ENCODE measurements around the gene ZNF154.
"Not testable (repeated sequence)": the region's sequence is repeated elsewhere in the genome, so short reads cannot be mapped to it uniquely, and the experiment has no call there.

The ZNF154 gene

DNA sequence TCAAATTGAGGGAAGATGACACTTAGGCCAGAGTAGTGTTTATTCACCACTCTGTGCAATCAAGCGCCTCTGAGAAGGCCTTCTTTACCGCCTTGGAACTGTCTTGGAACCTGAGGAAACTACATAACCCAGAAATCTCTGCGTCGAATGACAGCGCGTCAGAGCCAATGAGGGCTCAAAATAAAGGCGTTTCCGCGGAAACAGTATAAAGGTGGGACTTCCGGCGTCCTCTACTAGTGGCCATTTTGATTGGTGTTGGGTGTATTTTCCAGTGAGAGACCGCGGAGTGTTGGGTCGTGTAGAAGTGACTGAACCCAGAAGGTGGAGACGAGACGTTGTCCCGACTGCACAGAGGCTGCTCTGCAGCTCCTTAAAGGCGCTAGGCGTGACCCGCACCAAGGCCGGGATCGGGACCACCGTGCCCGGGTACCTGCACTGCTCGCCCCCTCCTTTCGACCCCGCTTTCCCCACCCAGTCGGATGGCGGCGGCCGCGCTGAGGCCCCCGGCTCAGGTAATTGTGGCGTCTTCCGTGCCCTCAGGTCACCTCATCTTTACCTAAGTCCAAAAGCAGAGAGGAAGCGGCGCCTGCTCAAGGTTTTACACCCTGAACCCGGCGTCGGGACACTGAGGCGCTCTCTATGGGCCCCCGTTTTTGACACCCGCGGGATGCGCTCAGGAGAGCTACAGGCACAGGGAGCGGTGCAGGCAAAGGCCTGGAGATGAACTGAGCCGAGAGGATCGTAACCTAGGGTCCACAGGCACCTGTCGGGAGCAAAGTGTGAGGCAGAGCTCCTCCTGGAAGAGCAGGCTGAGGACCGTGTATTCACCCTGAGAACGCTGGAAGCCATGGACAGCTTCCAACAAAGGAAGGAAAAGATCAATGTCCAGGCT, 37.8 kb upstream of the ZNF154 start, which contains the start of gene ZNF776:
Gene ZNF776 (plus strand): TSS at position 236 of the 892 bp plus-strand sequence. CDS start 244 bp downstream, at position 480.
- POLR2A ChIA-PET = interaction anchor here (1.0 kb wide), 1 partner anchor 14 kb away, joined by 3 read pairs; no protein-coding TSS in a partner anchor
- peak within 1 kb of the TSS; percentile 99 for H3K4me3 ChIP-seq (ENCODE audit: low read depth, low read length)
- DNase-seq (ENCODE audit: low read depth, low spot score) = peak; percentile 42
- no peak for TF ChIP-seq CTCF (IDR thresholded peaks at IDR 0.05; ENCODE audit: insufficient read depth, low read length, missing control alignments)
- CTCF ChIA-PET = interaction anchor here (1.5 kb wide), 1 partner anchor 9 kb away, joined by 5 read pairs; no protein-coding TSS in a partner anchor

DNA sequence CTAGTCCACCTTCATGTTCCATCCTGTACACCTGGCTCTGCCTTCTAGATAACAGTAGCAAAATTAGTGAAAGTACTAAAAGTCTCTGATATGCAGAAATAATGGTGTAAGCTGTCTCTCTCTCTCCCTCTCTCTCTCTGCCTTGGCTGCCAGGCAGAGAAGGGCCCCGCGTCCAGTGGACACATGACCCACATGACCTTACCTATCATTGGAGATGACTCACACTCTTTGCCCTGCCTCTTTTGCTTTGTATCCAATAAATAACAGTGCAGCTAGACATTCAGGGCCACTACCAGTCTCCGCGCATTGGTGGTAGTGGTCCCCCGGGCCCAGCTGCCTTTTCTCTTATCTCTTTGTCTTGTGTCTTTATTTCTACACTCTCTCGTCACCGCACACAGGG, 29.8 kb upstream of the ZNF154 start:
- CTCF ChIA-PET = interaction anchor here (1.4 to 2.5 kb wide), 4 partner anchors 11 to 417 kb away, joined by 3 to 14 read pairs (median 12); partner anchors contain the start of gene ZNF671
- POLR2A ChIA-PET; H3K4me3 ChIP-seq (ENCODE audit: low read depth, low read length); DNase-seq (ENCODE audit: low read depth, low spot score): not testable (repeated sequence)

DNA sequence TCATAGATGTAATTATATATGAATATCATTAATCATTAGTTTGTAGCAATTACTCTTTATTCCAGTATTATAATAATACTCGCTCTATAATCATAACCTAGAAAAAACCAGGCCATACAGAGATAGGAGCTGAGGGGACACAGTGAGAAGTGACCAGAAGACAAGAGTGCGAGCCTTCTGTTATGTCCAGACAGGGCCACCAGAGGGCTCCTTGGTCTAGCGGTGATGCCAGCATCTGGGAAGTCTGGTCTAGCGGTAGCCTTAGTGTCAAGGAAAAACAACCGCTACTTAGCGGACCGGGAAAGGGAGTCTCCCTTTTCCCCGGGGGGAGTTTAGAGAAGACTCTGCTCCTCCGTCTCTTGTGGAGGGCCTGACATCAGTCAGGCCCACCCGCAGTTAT, 29.3 kb upstream of the ZNF154 start:
- POLR2A ChIA-PET; DNase-seq (ENCODE audit: low read depth, low spot score); H3K4me3 ChIP-seq (ENCODE audit: low read depth, low read length): not testable (repeated sequence)
- CTCF ChIA-PET = interaction anchor here (0.8 to 2.5 kb wide), 5 partner anchors 9 to 417 kb away, joined by 3 to 14 read pairs (median 12); partner anchors contain the start of gene ZNF671
- peak; percentile 7 for TF ChIP-seq CTCF (IDR thresholded peaks at IDR 0.05; ENCODE audit: insufficient read depth, low read length, missing control alignments)

GRCh38 chr19:57720878-57721277, 11.9 kb upstream of the ZNF154 start:
- DNase-seq (ENCODE audit: low read depth, low spot score) = no peak
- ChIA-PET POLR2A (interaction anchor here (0.8 kb wide), 1 partner anchor 12 kb away, joined by 3 read pairs; the partner anchor contains the start of gene ZNF154), CTCF (no interaction called here)
- no peak overlapping the region for H3K4me3 ChIP-seq (ENCODE audit: low read depth, low read length)
- no peak for TF ChIP-seq CTCF (IDR thresholded peaks at IDR 0.05; ENCODE audit: insufficient read depth, low read length, missing control alignments)

DNA sequence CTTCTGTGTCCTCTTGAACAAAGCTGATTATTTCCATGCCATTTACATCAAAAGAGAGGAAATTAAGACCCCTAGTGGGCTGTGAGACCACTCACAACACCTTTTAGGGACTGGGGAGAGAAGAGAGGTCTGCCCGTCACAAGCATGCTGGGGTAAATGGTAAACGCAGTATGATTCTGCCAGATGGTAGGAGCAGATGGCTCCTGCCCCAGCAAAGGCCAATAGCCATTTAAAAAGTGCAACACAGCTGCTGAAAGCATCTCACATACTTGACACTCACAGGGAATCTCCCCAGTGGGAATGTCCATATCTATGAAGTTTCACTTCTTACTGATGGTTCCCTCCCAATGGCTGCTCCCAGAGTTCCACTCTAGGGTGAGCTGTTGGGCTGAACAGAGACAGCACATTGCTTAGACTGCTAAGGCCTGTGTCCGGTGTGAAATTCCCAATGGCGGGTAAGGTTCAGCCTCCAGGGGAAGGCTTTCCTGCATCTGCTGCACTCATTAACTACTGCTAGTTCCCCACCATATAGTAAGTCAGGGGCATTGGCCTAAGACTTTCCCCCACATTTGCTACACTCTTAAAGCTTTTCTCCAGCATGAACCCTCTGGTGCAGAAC, 11.0 kb upstream of the ZNF154 start:
- CTCF ChIA-PET = no interaction called here
- no peak for TF ChIP-seq CTCF (IDR thresholded peaks at IDR 0.05; ENCODE audit: insufficient read depth, low read length, missing control alignments)
- H3K4me3 ChIP-seq (ENCODE audit: low read depth, low read length) = no peak overlapping the region
- POLR2A ChIA-PET = no interaction called here
- no peak for DNase-seq (ENCODE audit: low read depth, low spot score)

- no peak for TF ChIP-seq CTCF (IDR thresholded peaks at IDR 0.05; ENCODE audit: insufficient read depth, low read length, missing control alignments)
- CTCF ChIA-PET = no interaction called here
- POLR2A ChIA-PET = no interaction called here
- no peak for DNase-seq (ENCODE audit: low read depth, low spot score)
- no peak overlapping the region for H3K4me3 ChIP-seq (ENCODE audit: low read depth, low read length)
These were observed 10.4 kb upstream of the ZNF154 start for GRCh38 chr19:57719424-57719823.
